Omental fat pad (tissue), 4 donors: ENCODE results near the gene CLCNKA. TPM values are rescaled to one million over a fixed set of nuclear protein-coding genes. Genes with fewer than 3 reads are reported as not detected.
A peak's percentile ranks its signal among the peaks of the same experiment; 100 is the strongest.
"Not testable (repeated sequence)": the region's sequence is repeated elsewhere in the genome, so short reads cannot be mapped to it uniquely, and the experiment has no call there.

Experiments
- ATAC-seq: fragments of 150-250 bp; one replicate; pipeline ENCODE4 v1.9.1; 2016; ENCODE audit warnings: mild to moderate bottlenecking, moderate library complexity; ENCODE audit not compliant: low FRiP score
- DNase-seq: peaks from one replicate; pipeline ENCODE4 v3.0.0-alpha.2; 2019; ENCODE audit warnings: low spot score
- CTCF ChIP-seq, 3 donors: fragments of 450-650 bp; IDR thresholded peaks; one replicate each; pipeline ENCODE4 v1.5.1; 2016 to 2017; ENCODE audit warnings: antibody characterized with exemption in 3 of 3, mild to moderate bottlenecking in 3 of 3, moderate library complexity in 2 of 3
- total RNA-seq, 4 donors: library from RNA; depleted of rRNA; stranded (reverse); fragments of >200 nt; gene quantifications; one replicate each; pipeline ENCODE4 v1.1.0, GENCODE V29; 2016

Gene CLCNKA
- 1 to 10 TPM in 2 of 4 donors, under 1 TPM in 2; 0.37 to 2.4 (median 1.0) TPM for total RNA-seq

GRCh38 chr1:16021681-16022080 is at the start of gene CLCNKA:
Gene CLCNKA, plus strand, starts transcription at chr1:16022036. Its CDS starts 584 bp downstream, at chr1:16022620.
- ATAC-seq: no peak
- DNase-seq: no peak
- no peak for TF ChIP-seq CTCF (IDR thresholded peaks at IDR 0.05)

GRCh38 chr1:15972409-15972808 is 49.4 kb upstream of the CLCNKA start:
- DNase-seq (no peak), ATAC-seq (no peak)
- TF ChIP-seq CTCF (IDR thresholded peaks at IDR 0.05): no peak

GRCh38 chr1:15973772-15974171 is 48.1 kb upstream of the CLCNKA start:
- no peak for TF ChIP-seq CTCF (IDR thresholded peaks at IDR 0.05)
- ATAC-seq (no peak), DNase-seq (no peak)

GRCh38 chr1:15974855-15975254 is 47.0 kb upstream of the CLCNKA start:
- DNase-seq: no peak
- ATAC-seq: no peak
- TF ChIP-seq CTCF (IDR thresholded peaks at IDR 0.05): no peak

- no peak for DNase-seq
- no peak for TF ChIP-seq CTCF (IDR thresholded peaks at IDR 0.05)
- ATAC-seq: peak; percentile 86
Measured at GRCh38 chr1:15975358-15975804, 46.5 kb upstream of the CLCNKA start.

- ATAC-seq (peak; percentile 95), DNase-seq (peak; percentile 87)
- TF ChIP-seq CTCF (IDR thresholded peaks at IDR 0.05): no peak
Measured at GRCh38 chr1:15975805-15976680, 45.8 kb upstream of the CLCNKA start, which contains the start of gene ZBTB17. Gene ZBTB17, minus strand, starts transcription at chr1:15976101. Its CDS starts 27,606 bp downstream, at chr1:15948495.

- DNase-seq, ATAC-seq: not testable (repeated sequence)
Measured at GRCh38 chr1:15977947-15978346, 43.9 kb upstream of the CLCNKA start.
